GM19193 (cell line): ENCODE measurements around the gene VPS13A.

Source experiments
- POLR2A ChIP-seq: IDR thresholded peaks from 4 replicates; pipeline ENCODE4 v1.6.1; 2011; ENCODE audit not compliant: insufficient read depth, insufficient read length; ENCODE audit errors: extremely low read depth

Gene VPS13A

DNA sequence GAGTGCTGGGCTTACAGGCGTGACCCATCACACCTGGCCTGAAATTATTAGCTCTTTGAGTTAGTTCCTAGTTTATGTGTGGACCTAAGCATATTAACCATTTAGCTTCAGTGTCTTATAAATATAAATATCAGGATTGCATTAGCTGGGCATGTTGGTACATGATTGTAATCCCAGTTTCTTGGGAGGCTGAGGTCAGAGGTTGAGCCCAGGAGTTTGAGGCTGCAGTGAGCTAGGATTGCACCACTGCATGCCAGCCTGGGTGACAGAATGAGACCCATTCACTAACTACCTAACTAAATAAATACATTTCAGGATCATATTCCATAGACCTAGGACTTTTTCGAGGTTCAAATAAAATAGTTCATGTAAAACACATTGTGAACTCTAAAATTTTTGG is 129.8 kb downstream of the VPS13A start:
- no peak for TF ChIP-seq POLR2A

GRCh38 chr9:77316058-77316457 is 138.7 kb downstream of the VPS13A start:
- no peak for TF ChIP-seq POLR2A

DNA sequence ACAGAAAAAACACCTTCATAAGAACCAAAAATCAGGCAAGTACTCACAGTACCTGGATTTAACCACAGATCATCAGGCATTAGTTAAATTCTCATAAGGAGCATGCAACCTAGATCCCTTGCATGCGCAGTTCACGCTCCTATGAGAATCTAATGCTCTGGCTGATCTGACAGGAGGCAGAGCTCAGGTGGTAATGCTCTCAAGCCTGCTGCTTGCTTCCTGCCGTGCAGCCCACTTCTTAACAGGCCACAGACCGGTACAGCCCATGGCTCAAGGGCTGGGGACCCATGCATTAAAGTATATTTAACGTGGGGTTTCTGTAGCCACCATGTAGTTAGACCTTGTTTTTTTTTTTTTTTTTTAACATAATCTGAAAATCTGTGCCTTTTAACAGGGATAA is 147.7 kb downstream of the VPS13A start:
- no peak for TF ChIP-seq POLR2A

- no peak for TF ChIP-seq POLR2A
Measured at GRCh38 chr9:77328102-77328501, 150.8 kb downstream of the VPS13A start.

DNA sequence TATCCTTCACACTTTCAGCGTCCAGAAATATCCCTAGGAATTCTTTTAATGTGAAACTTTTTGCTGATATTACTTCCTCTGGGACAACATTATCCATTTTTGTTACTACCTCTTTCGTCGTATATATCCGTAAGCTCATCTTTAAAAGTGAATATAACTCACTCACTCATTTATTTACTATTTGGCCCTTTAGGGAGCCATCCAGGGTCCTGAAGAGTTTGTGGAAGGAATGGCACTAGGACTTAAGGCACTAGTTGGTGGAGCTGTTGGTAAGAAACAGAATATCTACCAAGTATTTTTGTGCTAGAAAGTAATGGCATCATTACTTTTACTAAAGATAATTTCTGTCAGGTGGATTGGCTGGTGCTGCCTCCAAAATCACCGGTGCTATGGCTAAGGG is 192.7 kb downstream of the VPS13A start:
- no peak for TF ChIP-seq POLR2A

- TF ChIP-seq POLR2A = no peak
Measured at GRCh38 chr9:77374266-77374665, 196.9 kb downstream of the VPS13A start.

DNA sequence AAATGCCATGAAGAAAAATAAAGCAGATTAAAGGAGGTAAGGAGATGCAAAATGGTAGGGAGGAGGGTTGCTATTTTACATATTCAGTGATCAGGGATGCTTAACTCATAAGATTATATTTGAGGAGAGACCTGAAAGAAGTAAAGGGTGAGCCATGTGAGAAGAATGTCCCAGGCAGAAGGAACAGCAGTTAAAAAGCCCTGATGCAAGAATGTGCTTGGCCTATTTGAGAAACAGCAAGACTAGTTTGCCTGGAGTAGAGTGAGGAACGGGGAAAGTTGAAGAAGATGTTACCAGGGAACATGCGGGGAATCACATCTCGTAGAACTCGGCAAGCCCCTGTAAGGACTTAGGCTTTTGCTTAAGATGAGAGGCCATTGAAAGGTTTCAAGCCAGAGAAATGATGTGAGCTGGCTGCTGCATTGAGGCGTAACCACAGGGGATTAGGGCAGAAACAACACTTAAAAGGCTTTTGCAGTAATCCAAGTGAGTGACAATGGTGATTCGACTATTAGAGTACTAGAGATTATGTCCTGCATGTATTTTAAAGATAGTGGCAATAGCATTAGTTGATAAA is 198.7 kb downstream of the VPS13A start:
- TF ChIP-seq POLR2A = no peak

DNA sequence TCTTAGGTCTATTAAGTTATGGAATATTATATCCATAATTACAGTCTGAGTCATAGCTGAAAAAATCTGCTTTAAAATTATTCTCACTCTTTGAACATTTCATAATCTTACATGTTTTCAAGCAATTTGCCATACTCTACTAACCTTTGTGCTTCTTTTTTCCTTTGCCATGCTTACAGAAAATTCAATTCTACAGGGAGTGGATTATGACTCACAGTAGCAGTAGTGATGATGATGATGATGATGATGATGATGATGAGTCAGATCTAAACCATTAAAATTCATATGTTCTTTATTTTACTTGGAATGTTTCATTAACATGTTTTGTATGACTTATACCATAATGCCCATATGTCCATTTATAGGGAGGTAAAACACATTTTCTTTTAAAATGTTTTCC is 207.1 kb downstream of the VPS13A start:
- no peak for TF ChIP-seq POLR2A

- TF ChIP-seq POLR2A = no peak
Measured at GRCh38 chr9:77386187-77386586, 208.9 kb downstream of the VPS13A start.

GRCh38 chr9:77391834-77392233 is 214.5 kb downstream of the VPS13A start:
- no peak for TF ChIP-seq POLR2A

- no peak for TF ChIP-seq POLR2A
Measured at GRCh38 chr9:77392328-77392727, 215.0 kb downstream of the VPS13A start.

- TF ChIP-seq POLR2A = no peak
Measured at GRCh38 chr9:77399964-77400363, 222.6 kb downstream of the VPS13A start.

DNA sequence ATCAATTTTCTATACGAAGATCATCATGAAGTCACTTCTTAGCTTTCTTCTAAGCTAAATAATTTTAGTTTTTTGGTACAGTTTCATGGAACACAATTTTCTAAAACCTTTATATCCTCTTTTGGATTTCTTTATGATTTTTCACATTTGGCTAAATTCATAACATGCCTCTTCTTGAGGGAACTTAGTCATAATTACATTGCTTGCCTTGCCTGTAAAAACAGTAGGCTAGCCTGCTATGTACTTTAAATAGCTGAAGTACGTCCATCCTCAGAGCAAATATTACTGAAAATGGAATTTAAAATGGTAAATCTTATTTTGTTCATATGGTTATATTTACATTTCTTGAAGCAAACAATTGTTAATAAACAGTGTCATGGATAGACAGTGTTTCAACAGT is 225.0 kb downstream of the VPS13A start:
- TF ChIP-seq POLR2A = no peak

GRCh38 chr9:77403239-77403638 is 225.9 kb downstream of the VPS13A start:
- TF ChIP-seq POLR2A = no peak

GRCh38 chr9:77417566-77417965 is 240.2 kb downstream of the VPS13A start:
- TF ChIP-seq POLR2A = no peak

DNA sequence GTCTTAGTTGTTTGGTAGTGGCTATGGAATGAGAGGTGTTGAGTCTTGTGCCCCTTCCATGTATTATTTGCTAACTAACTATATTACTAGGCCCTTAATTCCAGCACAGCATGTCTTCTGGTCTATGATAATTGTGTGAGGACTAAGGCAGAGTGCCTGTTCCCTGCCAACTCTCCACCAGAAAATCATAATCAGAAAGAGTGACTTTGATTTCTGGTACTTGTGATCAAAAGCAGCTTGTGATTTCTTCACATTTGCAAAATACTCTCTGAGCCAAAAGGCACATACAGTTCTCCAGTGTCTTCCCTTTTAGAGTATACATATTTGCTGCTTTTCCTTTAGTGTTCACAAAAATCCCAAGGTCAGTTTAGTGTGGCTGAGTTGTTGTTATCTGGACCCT is 240.9 kb downstream of the VPS13A start:
- TF ChIP-seq POLR2A = no peak

DNA sequence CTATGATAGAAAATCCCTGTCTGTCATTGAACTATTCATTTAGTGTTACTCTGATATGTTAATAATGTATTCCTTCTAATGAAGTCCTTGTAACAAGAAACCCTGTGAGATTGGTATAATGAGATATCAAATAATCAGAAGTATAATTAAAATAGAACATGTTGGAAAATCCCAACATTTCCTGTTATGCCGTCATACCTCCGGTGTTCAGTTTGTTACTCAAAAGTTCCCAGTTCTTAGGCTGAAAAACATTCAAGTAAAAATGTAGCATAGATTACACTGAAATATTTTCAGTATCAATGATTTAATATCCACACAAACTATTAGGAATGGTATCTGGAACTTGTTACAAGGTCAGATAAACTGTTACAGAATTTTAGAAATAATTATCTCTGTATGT is 243.3 kb downstream of the VPS13A start:
- no peak for TF ChIP-seq POLR2A
